H9 (cell line): Measurements from ENCODE around the gene RXFP1. TPM values are rescaled to one million over a fixed set of nuclear protein-coding genes. Genes with fewer than 3 reads are reported as not detected.

Source experiments
- DNase-seq: peaks from one replicate; pipeline ENCODE4 v3.0.0-alpha.2; 2017
- H2AFZ ChIP-seq: one replicate; pipeline ENCODE4 v1.6.1; 2013; ENCODE audit warnings: mild to moderate bottlenecking, low read length, control low read depth, moderate library complexity
- H2AK5ac ChIP-seq: 2 replicates; pipeline ENCODE4 v1.6.1; 2013; ENCODE audit warnings: low read length, control low read depth, mixed read lengths; ENCODE audit not compliant: insufficient read length
- H2BK120ac ChIP-seq: one replicate; pipeline ENCODE4 v1.6.1; 2013; ENCODE audit warnings: low read depth, mild to moderate bottlenecking, low read length, control low read depth, inconsistent platforms; ENCODE audit not compliant: poor library complexity, severe bottlenecking
- H2BK12ac ChIP-seq: 2 replicates; pipeline ENCODE4 v1.6.1; 2013; ENCODE audit warnings: low read length, control low read depth, mixed read lengths, low read depth; ENCODE audit not compliant: insufficient read length
- H2BK15ac ChIP-seq: 2 replicates; pipeline ENCODE4 v1.6.1; 2013; ENCODE audit warnings: low read depth, low read length, control low read depth
- H2BK20ac ChIP-seq: one replicate; pipeline ENCODE4 v1.6.1; 2013; ENCODE audit warnings: low read depth, mild to moderate bottlenecking, low read length, control low read depth, inconsistent platforms; ENCODE audit not compliant: poor library complexity, severe bottlenecking
- H2BK5ac ChIP-seq: 2 replicates; pipeline ENCODE4 v1.6.1; 2013; ENCODE audit warnings: low read length, control low read depth, mixed read lengths; ENCODE audit not compliant: insufficient read length
- H3K14ac ChIP-seq: 2 replicates; pipeline ENCODE4 v1.6.1; 2013; ENCODE audit warnings: low read length, control low read depth; ENCODE audit not compliant: insufficient read depth
- H3K18ac ChIP-seq: 2 replicates; pipeline ENCODE4 v1.6.1; 2013; ENCODE audit warnings: low read depth, mild to moderate bottlenecking, mixed read lengths, low read length, control low read depth; ENCODE audit not compliant: insufficient read length
- H3K23ac ChIP-seq: 2 replicates; pipeline ENCODE4 v1.6.1; 2013; ENCODE audit warnings: low read length, control low read depth, mixed read lengths, low read depth; ENCODE audit not compliant: insufficient read length
- H3K23me2 ChIP-seq: 2 replicates; pipeline ENCODE4 v1.6.1; 2013; ENCODE audit warnings: low read depth, mild to moderate bottlenecking, mixed read lengths, low read length, control low read depth; ENCODE audit not compliant: insufficient read length, poor library complexity, severe bottlenecking
- H3K27ac ChIP-seq: 2 replicates; pipeline ENCODE4 v1.5.1; 2013; ENCODE audit warnings: low read length, control low read depth, mixed read lengths, low read depth; ENCODE audit not compliant: insufficient read length
- H3K27me3 ChIP-seq: 2 replicates; pipeline ENCODE4 v1.6.1; 2013; ENCODE audit warnings: low read length, control low read depth, inconsistent platforms; ENCODE audit not compliant: insufficient read depth
- H3K4ac ChIP-seq: 2 replicates; pipeline ENCODE4 v1.6.1; 2013; ENCODE audit warnings: low read depth, mild to moderate bottlenecking, control low read depth, inconsistent platforms, low read length, moderate library complexity
- H3K4me1 ChIP-seq: 2 replicates; pipeline ENCODE4 v1.6.1; 2013; ENCODE audit warnings: low read length, control low read depth, inconsistent platforms; ENCODE audit not compliant: insufficient read depth
- H3K4me2 ChIP-seq: 2 replicates; pipeline ENCODE4 v1.6.1; 2013; ENCODE audit warnings: low read length, control low read depth, mixed read lengths; ENCODE audit not compliant: insufficient read length, insufficient read depth
- H3K56ac ChIP-seq: 2 replicates; pipeline ENCODE4 v1.6.1; 2013; ENCODE audit warnings: low read depth, mild to moderate bottlenecking, mixed read lengths, low read length, control low read depth; ENCODE audit not compliant: insufficient read length
- H3K79me1 ChIP-seq: 2 replicates; pipeline ENCODE4 v1.6.1; 2013; ENCODE audit warnings: low read depth, mild to moderate bottlenecking, moderate library complexity, low read length, control low read depth, inconsistent platforms; ENCODE audit not compliant: insufficient read depth, poor library complexity, severe bottlenecking
- H3K79me2 ChIP-seq: 2 replicates; pipeline ENCODE4 v1.6.1; 2013; ENCODE audit warnings: low read length, control low read depth, inconsistent platforms; ENCODE audit not compliant: insufficient read depth
- H3K9ac ChIP-seq: 2 replicates; pipeline ENCODE4 v1.6.1; 2013; ENCODE audit warnings: low read length, control low read depth, mixed read lengths; ENCODE audit not compliant: insufficient read length; ENCODE audit errors: extremely low read depth
- H3K9me3 ChIP-seq: one replicate; pipeline ENCODE4 v1.6.1; 2013; ENCODE audit warnings: low read depth, low read length, inconsistent platforms; ENCODE audit not compliant: control insufficient read depth
- H3T11ph ChIP-seq: one replicate; pipeline ENCODE4 v1.6.1; 2013; ENCODE audit warnings: mild to moderate bottlenecking, low read length, control low read depth, inconsistent platforms
- H4K20me1 ChIP-seq: one replicate; pipeline ENCODE4 v1.6.1; 2013; ENCODE audit not compliant: control insufficient read depth, insufficient read length, insufficient read depth
- H4K5ac ChIP-seq: 2 replicates; pipeline ENCODE4 v1.6.1; 2013; ENCODE audit warnings: low read depth, mild to moderate bottlenecking, mixed read lengths, low read length, control low read depth; ENCODE audit not compliant: insufficient read length
- H4K8ac ChIP-seq: replicated peaks from 2 replicates; pipeline ENCODE4 v1.6.1; 2013; ENCODE audit warnings: low read length, control low read depth, mixed read lengths, low read depth; ENCODE audit not compliant: insufficient read length
- H4K91ac ChIP-seq: 2 replicates; pipeline ENCODE4 v1.6.1; 2013; ENCODE audit warnings: low read depth, mild to moderate bottlenecking, moderate library complexity, mixed read lengths, low read length, control low read depth; ENCODE audit not compliant: insufficient read length
- H3K27ac Mint-ChIP-seq, 3 experiments: 2 replicates in 2 of 3; 3 replicates in 1 of 3; pipeline ENCODE4 v1.8.0; 2020 to 2021; ENCODE audit warnings: mixed read lengths in 3 of 3, mild to moderate bottlenecking in 1 of 3, moderate library complexity in 1 of 3
- H3K27me3 Mint-ChIP-seq: 2 replicates; pipeline ENCODE4 v1.8.0; 2021; ENCODE audit warnings: low read depth, mild to moderate bottlenecking, moderate library complexity, mixed read lengths
- H3K36me3 Mint-ChIP-seq, 3 experiments: 2 replicates in 2 of 3; 3 replicates in 1 of 3; pipeline ENCODE4 v1.8.0; 2020 to 2021; ENCODE audit warnings: low read depth in 3 of 3, mixed read lengths in 3 of 3; ENCODE audit not compliant: insufficient read depth in 1 of 3
- H3K4me1 Mint-ChIP-seq, 2 experiments: 2 replicates each; pipeline ENCODE4 v1.8.0; 2020; ENCODE audit warnings: mixed read lengths in 2 of 2
- H3K4me3 Mint-ChIP-seq, 2 experiments: 2 replicates in 1 of 2; 3 replicates in 1 of 2; pipeline ENCODE4 v1.8.0; 2020 to 2021; ENCODE audit warnings: mild to moderate bottlenecking in 2 of 2, mixed read lengths in 2 of 2, moderate library complexity in 1 of 2
- H3K9me3 Mint-ChIP-seq, 2 experiments: 2 replicates in 1 of 2; 3 replicates in 1 of 2; pipeline ENCODE4 v1.8.0; 2020; ENCODE audit warnings: mild to moderate bottlenecking in 2 of 2, mixed read lengths in 2 of 2, moderate library complexity in 1 of 2
- WGBS: extraction: QIAGEN DNeasy Blood & Tissue Kit; methylation state at CpG from one replicate; pipeline ENCODE4 v1.1.7; 2013; ENCODE audit warnings: missing lambda C conversion rate, low lambda C conversion rate, mixed read lengths; ENCODE audit not compliant: insufficient read length; ENCODE audit errors: extremely low coverage; 5-methylcytosine and 5-hydroxymethylcytosine counted together
- total RNA-seq: library from RNA; stranded (reverse); gene quantifications from 2 replicates; pipeline ENCODE4 v1.2.1, GENCODE V29; 2021
- TF ChIP-seq, protein P1 (sequence below): fragments of 200-600 bp; sonication (generic); conservative IDR thresholded peaks from 3 replicates; pipeline ENCODE4 v1.8.0; 2021; ENCODE audit warnings: antibody characterized with exemption, mild to moderate bottlenecking

The RXFP1 gene
- total RNA-seq, 1 experiment from 2014 or later: 0.17 TPM

DNA sequence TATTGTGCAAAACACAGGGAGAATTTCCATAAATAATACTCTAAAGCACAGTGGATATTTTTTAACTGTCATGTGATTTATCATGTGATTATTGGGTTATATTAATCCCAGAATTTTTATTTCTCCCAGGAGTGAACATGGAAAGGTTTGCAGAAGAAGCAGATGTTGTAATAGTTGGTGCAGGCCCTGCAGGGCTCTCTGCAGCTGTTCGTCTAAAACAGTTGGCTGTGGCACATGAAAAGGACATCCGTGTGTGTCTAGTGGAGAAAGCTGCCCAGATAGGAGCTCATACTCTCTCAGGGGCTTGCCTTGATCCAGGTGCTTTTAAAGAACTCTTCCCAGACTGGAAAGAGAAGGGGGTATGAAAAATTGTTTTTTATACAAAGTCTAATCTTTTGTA is 160.4 kb downstream of the RXFP1 start:
- Histone ChIP-seq H4K5ac (no peak overlapping the region), H3K4me1 (no peaks in the 10 kb centered on the region), H2BK15ac (no peak overlapping the region), H3K27ac (no peak overlapping the region), H3K14ac (no peak overlapping the region), H3K23me2 (no peaks in the 10 kb centered on the region), H3K9me3 (no peaks in the 10 kb centered on the region), H3K9ac (no peak overlapping the region), H3K23ac (no peak overlapping the region), H3K4ac (no peak overlapping the region), H4K20me1 (no peaks in the 10 kb centered on the region), H2BK5ac (no peak overlapping the region), H2AK5ac (no peak overlapping the region), H3K79me1 (no peaks in the 10 kb centered on the region), H2BK120ac (no peak overlapping the region), H4K91ac (no peak overlapping the region), H3K4me2 (no peak overlapping the region), H3K79me2 (no peaks in the 10 kb centered on the region), H3T11ph (no peak overlapping the region), H3K27me3 (no peaks in the 10 kb centered on the region), H2AFZ (no peak overlapping the region), H2BK20ac (no peak overlapping the region), H2BK12ac (no peak overlapping the region), H3K18ac (no peak overlapping the region), H4K8ac (no peak overlapping the region), H3K56ac (no peak overlapping the region)
- WGBS: no CpG with 5 or more reads among the region's 2 CpGs
- H3K27me3 Mint-ChIP-seq: no peaks in the 10 kb centered on the region
- TF ChIP-seq, protein P1, sequence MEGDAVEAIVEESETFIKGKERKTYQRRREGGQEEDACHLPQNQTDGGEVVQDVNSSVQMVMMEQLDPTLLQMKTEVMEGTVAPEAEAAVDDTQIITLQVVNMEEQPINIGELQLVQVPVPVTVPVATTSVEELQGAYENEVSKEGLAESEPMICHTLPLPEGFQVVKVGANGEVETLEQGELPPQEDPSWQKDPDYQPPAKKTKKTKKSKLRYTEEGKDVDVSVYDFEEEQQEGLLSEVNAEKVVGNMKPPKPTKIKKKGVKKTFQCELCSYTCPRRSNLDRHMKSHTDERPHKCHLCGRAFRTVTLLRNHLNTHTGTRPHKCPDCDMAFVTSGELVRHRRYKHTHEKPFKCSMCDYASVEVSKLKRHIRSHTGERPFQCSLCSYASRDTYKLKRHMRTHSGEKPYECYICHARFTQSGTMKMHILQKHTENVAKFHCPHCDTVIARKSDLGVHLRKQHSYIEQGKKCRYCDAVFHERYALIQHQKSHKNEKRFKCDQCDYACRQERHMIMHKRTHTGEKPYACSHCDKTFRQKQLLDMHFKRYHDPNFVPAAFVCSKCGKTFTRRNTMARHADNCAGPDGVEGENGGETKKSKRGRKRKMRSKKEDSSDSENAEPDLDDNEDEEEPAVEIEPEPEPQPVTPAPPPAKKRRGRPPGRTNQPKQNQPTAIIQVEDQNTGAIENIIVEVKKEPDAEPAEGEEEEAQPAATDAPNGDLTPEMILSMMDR: no peak
- no peak for DNase-seq
- H3K27ac Mint-ChIP-seq: no peak overlapping the region
- no peaks in the 10 kb centered on the region for H3K9me3 Mint-ChIP-seq
- no peaks in the 10 kb centered on the region for H3K36me3 Mint-ChIP-seq
- H3K4me3 Mint-ChIP-seq: no peak overlapping the region; a peak in 1 of 5 replicates
- H3K4me1 Mint-ChIP-seq: peaks cover 4 to 5% of the 10 kb centered on the region in 2 experiments; a peak in 3 of 4 replicates
